HEK293T (cell line): ENCODE data around the gene ANKRD34A.

Experiments
- ARNT ChIP-seq: fragments of 450-650 bp; IDR thresholded peaks from 2 replicates; pipeline ENCODE4 v1.6.1; 2017; ENCODE audit warnings: mild to moderate bottlenecking
- BHLHE40 ChIP-seq: fragments of 450-650 bp; IDR thresholded peaks from 2 replicates; pipeline ENCODE4 v1.6.1; 2016; ENCODE audit warnings: mild to moderate bottlenecking, moderate library complexity, borderline replicate concordance
- ELF4 ChIP-seq: fragments of 450-650 bp; IDR thresholded peaks from 2 replicates; pipeline ENCODE4 v1.6.1; 2017; ENCODE audit warnings: antibody characterized with exemption
- FOXA1 ChIP-seq: fragments of 450-650 bp; IDR thresholded peaks from 2 replicates; pipeline ENCODE4 v1.6.1; 2016; ENCODE audit warnings: mild to moderate bottlenecking
- FOXK2 ChIP-seq: fragments of 450-650 bp; IDR thresholded peaks from 2 replicates; pipeline ENCODE4 v1.6.1; 2016; ENCODE audit warnings: mild to moderate bottlenecking
- FOXM1 ChIP-seq: fragments of 450-650 bp; IDR thresholded peaks from 2 replicates; pipeline ENCODE4 v1.6.1; 2017; ENCODE audit warnings: mild to moderate bottlenecking, borderline replicate concordance
- HDGF ChIP-seq: fragments of 450-650 bp; IDR thresholded peaks from 2 replicates; pipeline ENCODE4 v1.6.1; 2017; ENCODE audit warnings: antibody characterized with exemption, borderline replicate concordance
- NFRKB ChIP-seq: fragments of 450-650 bp; IDR thresholded peaks from 2 replicates; pipeline ENCODE4 v1.6.1; 2016; ENCODE audit warnings: mild to moderate bottlenecking, moderate library complexity
- SP1 ChIP-seq: fragments of 450-650 bp; IDR thresholded peaks from 2 replicates; pipeline ENCODE4 v1.6.1; 2017
- SUZ12 ChIP-seq: fragments of 450-650 bp; IDR thresholded peaks from 2 replicates; pipeline ENCODE4 v1.6.1; 2016; ENCODE audit warnings: mild to moderate bottlenecking
- TARDBP ChIP-seq: fragments of 450-650 bp; IDR thresholded peaks from 2 replicates; pipeline ENCODE4 v1.6.1; 2016
- ZNF384 ChIP-seq: fragments of 450-650 bp; IDR thresholded peaks from 2 replicates; pipeline ENCODE4 v1.6.1; 2016
- TF ChIP-seq, protein P1 (sequence below): fragments of 450-650 bp; IDR thresholded peaks from 2 replicates; pipeline ENCODE4 v1.6.1; 2016

- TF ChIP-seq ARNT (no peak), FOXM1 (no peak), SP1 (no peak), SUZ12 (no peak), NFRKB (no peak), TARDBP (no peak), BHLHE40 (no peak), FOXK2 (no peak), ZNF384 (no peak), FOXA1 (no peak), HDGF (no peak), ELF4 (no peak)
- TF ChIP-seq, protein P1, sequence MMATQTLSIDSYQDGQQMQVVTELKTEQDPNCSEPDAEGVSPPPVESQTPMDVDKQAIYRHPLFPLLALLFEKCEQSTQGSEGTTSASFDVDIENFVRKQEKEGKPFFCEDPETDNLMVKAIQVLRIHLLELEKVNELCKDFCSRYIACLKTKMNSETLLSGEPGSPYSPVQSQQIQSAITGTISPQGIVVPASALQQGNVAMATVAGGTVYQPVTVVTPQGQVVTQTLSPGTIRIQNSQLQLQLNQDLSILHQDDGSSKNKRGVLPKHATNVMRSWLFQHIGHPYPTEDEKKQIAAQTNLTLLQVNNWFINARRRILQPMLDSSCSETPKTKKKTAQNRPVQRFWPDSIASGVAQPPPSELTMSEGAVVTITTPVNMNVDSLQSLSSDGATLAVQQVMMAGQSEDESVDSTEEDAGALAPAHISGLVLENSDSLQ: no peak
Observed at GRCh38 chr1:145972580-145972979, 8.2 kb upstream of the ANKRD34A start.
